Immature natural killer cell (primary cell): ENCODE measurements around the gene LYSMD2. TPM values are rescaled to one million over a fixed set of nuclear protein-coding genes. Genes with fewer than 3 reads are reported as not detected.
A peak's percentile ranks its signal among the peaks of the same experiment; 100 is the strongest.

Experiments used
- DNase-seq, 3 donors: peaks; one replicate each; pipeline ENCODE4 v3.0.0; 2022; ENCODE audit warnings: mixed read lengths in 1 of 3
- H3K27ac Mint-ChIP-seq, 6 donors: one replicate each; pipeline ENCODE4 v1.8.0; 2020; ENCODE audit warnings: mixed read lengths in 6 of 6, mild to moderate bottlenecking in 5 of 6, inconsistent platforms in 4 of 6, moderate library complexity in 3 of 6
- H3K27me3 Mint-ChIP-seq, 3 donors: one replicate each; pipeline ENCODE4 v1.8.0; 2020 to 2021; ENCODE audit warnings: low read depth in 3 of 3, mild to moderate bottlenecking in 3 of 3, mixed read lengths in 3 of 3, moderate library complexity in 3 of 3, inconsistent platforms in 1 of 3
- H3K36me3 Mint-ChIP-seq, 3 donors: one replicate each; pipeline ENCODE4 v1.8.0; 2020; ENCODE audit warnings: mixed read lengths in 3 of 3, inconsistent platforms in 2 of 3, mild to moderate bottlenecking in 2 of 3
- H3K4me1 Mint-ChIP-seq, 2 donors: one replicate each; pipeline ENCODE4 v1.8.0; 2020; ENCODE audit warnings: inconsistent platforms in 2 of 2, mild to moderate bottlenecking in 2 of 2, mixed read lengths in 2 of 2, moderate library complexity in 1 of 2
- H3K4me3 Mint-ChIP-seq, 5 donors: one replicate each; pipeline ENCODE4 v1.8.0; 2020; ENCODE audit warnings: mild to moderate bottlenecking in 5 of 5, mixed read lengths in 5 of 5, inconsistent platforms in 3 of 5, moderate library complexity in 3 of 5
- H3K9me3 Mint-ChIP-seq, 6 donors: one replicate each; pipeline ENCODE4 v1.8.0; 2020; ENCODE audit warnings: mild to moderate bottlenecking in 6 of 6, mixed read lengths in 6 of 6, inconsistent platforms in 4 of 6, moderate library complexity in 3 of 6
- polyA plus RNA-seq, 3 donors: library from polyadenylated mRNA; unstranded; fragments of 300-500 nt; fragmentation: Illumina TruSeq; gene quantifications; one replicate each; pipeline ENCODE4 v1.2.3, GENCODE V29; 2021

The LYSMD2 gene
- polyA plus RNA-seq, 3 donors from 2014 or later = 24.9 to 36.2 (median 33.6) TPM

DNA sequence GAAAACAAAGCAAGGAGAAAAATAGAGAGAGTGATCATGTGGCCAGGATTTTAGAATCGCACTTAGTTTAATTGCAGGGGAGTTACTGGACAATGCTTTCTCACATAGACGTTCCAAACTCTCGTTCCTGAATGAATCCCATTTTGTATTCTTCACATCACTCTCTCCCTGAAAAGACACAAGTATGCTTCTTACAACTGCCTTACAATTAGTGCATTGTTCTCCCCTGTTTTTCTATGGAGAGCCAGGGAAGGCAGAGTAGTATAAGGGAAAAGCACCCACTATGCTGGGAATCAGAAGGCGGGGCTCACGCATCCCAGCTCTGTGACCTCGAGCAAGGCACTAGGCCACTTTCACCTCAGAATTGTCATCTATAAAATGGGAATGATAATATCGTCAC lies 28.3 kb upstream of the LYSMD2 start:
- Mint-ChIP-seq H3K9me3 (no peaks in the 10 kb centered on the region), H3K4me1 (peaks cover 5 to 7% of the 10 kb centered on the region in 2 donors), H3K27me3 (no peaks in the 10 kb centered on the region), H3K36me3 (peaks cover 0 to 10% (median 5%) of the 10 kb centered on the region in 3 donors), H3K4me3 (no peak overlapping the region), H3K27ac (no peak overlapping the region)
- no peak for DNase-seq

DNA sequence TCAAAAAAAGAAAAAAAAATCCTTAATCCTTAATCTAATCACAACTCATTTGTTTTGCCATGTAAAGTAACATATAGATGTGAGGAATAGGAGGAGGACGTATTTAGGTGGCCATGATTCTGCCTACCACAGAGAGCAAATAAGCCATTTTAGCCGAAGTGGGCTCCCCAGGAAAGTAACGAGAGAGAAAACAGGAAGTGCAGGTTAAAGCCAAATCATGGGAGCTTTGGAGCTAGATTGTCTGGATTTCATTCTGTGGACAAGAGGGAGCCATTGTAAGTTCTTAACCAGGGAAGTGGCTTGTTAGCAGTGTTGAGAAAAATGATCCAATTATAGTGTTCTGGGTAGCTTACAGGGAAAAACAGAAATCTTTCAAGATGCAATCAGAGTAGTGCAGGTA lies 23.4 kb upstream of the LYSMD2 start:
- no peak for DNase-seq
- H3K9me3 Mint-ChIP-seq = no peaks in the 10 kb centered on the region
- no peaks in the 10 kb centered on the region for H3K36me3 Mint-ChIP-seq
- H3K4me3 Mint-ChIP-seq = no peak overlapping the region
- H3K27ac Mint-ChIP-seq = no peak overlapping the region
- H3K4me1 Mint-ChIP-seq = no peaks in the 10 kb centered on the region
- H3K27me3 Mint-ChIP-seq = peaks cover 2 to 3% (median 2%) of the 10 kb centered on the region in 3 donors

DNA sequence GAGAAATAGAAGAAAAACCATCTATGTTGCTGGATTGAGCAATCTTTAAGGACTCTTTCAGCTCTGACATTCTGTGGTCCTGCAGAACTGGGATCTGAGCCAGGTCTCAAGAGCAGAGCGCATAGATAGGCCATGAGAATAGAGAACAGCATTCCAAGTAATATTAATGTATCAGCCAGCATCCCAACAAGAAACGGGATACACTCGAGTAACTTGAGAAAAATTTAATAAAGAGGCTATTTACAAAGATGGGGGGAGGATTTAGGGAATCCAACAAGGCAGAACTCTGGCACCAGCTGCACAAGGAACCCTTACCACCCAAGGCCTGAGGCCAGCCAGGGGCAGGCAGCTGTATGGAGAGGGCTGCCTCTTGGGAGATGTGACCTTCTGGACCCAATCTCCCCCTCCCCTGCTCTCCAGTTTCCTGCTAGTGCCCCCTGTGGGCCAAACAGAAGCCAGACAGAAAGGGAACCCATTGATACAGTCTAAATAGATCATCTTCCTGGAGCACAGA lies 22.2 kb upstream of the LYSMD2 start:
- H3K36me3 Mint-ChIP-seq = peaks cover 0 to 3% (median 0%) of the 10 kb centered on the region in 3 donors
- H3K4me1 Mint-ChIP-seq = no peaks in the 10 kb centered on the region
- H3K4me3 Mint-ChIP-seq = no peak overlapping the region
- H3K9me3 Mint-ChIP-seq = no peaks in the 10 kb centered on the region
- no peak for DNase-seq
- H3K27me3 Mint-ChIP-seq = peaks cover 2 to 7% (median 3%) of the 10 kb centered on the region in 3 donors
- no peak overlapping the region for H3K27ac Mint-ChIP-seq

DNA sequence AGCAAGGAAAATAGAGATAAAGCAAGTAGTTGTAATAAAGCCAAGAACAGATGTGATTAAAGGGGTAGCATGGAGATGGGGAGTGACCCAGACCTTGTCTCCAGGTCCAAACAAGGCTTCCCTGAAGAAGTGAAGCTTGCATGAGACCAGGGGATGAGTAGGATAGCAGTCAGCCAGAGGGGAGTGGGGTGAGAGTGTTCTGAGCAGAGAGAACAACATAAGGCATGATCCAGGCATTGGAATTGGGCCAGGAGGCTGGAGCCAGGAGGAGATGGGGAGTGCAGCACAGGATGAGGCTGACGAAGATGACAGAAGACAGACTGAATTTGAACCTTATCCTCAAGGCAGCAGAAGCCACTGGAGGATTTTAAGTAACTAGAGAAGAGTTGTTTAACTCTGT lies 21.2 kb upstream of the LYSMD2 start:
- peaks cover 0 to 3% (median 0%) of the 10 kb centered on the region in 3 donors for H3K36me3 Mint-ChIP-seq
- H3K27ac Mint-ChIP-seq = no peak overlapping the region
- no peaks in the 10 kb centered on the region for H3K9me3 Mint-ChIP-seq
- peaks cover 3 to 7% (median 5%) of the 10 kb centered on the region in 3 donors for H3K27me3 Mint-ChIP-seq
- H3K4me1 Mint-ChIP-seq = no peaks in the 10 kb centered on the region
- no peak overlapping the region for H3K4me3 Mint-ChIP-seq
- DNase-seq = no peak

DNA sequence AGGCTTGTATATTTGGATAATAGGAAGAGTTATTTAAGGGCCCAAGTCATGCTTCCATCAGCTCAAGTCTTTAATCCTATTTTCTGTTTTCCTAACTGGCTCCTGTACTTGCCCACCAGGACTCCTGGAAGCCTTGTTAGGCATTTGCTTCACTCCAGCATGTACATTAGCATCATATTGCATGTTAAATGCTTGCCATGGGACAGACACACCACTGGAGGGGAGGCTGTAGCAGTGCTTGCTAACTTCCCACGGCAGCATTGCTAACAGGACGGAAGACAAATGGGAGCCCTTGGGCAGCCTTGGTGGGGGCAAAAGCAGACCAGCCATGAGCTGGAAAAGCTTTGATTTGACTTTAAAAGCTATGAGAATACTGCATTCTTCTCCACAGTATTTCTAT lies 20.0 kb upstream of the LYSMD2 start:
- DNase-seq = no peak
- Mint-ChIP-seq H3K4me1 (peaks cover 1 to 6% of the 10 kb centered on the region in 2 donors), H3K27ac (no peak overlapping the region), H3K4me3 (no peak overlapping the region), H3K36me3 (peaks cover 0 to 3% (median 0%) of the 10 kb centered on the region in 3 donors), H3K27me3 (peaks cover 5 to 11% (median 5%) of the 10 kb centered on the region in 3 donors), H3K9me3 (no peaks in the 10 kb centered on the region)

DNA sequence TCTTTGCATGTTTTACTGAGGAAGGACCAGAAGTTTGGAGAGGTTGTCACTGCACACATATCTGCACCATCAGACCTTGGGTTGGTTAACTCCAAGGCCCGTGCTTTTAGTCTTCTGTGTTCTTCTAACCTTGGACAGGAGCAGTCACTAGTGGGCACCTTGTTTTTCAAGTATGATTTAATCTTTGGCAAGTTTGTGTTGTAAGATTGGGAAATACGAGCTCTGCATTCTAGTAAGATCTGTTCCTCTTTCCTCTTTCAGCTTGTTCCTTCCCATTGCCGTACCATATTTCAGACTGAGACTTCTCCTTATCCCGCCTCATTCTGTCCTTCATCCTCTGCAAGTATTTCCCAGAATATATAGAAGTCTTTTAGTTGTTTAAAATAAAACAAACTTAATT lies 19.0 kb upstream of the LYSMD2 start:
- Mint-ChIP-seq H3K36me3 (peaks cover 0 to 3% (median 0%) of the 10 kb centered on the region in 3 donors), H3K27ac (no peak overlapping the region), H3K27me3 (peaks cover 5 to 15% (median 5%) of the 10 kb centered on the region in 3 donors), H3K4me1 (peaks cover 6 to 12% of the 10 kb centered on the region in 2 donors), H3K9me3 (no peaks in the 10 kb centered on the region), H3K4me3 (no peak overlapping the region)
- no peak for DNase-seq

DNA sequence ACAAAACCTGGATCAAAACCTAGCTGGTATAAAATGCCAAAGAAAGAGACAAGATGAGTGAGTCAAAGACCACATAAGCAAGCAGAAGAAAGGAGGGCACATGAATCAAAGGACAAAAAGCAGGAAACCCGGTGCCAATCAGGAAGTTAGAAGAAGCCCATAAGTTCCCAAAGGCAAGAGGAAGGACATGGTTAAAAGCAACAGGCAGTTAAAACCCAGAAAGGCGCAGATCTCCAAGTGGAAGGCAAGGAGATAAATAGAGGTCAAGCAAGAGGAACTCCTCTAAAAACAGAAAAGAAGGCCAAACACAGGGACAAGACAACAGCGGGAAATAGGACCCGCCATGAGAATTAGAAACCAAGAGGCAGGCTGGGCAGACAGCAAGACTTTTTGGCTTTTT lies 18.3 kb upstream of the LYSMD2 start:
- no peak overlapping the region for H3K27ac Mint-ChIP-seq
- H3K27me3 Mint-ChIP-seq = peaks cover 5 to 19% (median 7%) of the 10 kb centered on the region in 3 donors
- H3K4me1 Mint-ChIP-seq = peaks cover 9 to 16% of the 10 kb centered on the region in 2 donors
- H3K4me3 Mint-ChIP-seq = no peak overlapping the region
- H3K36me3 Mint-ChIP-seq = peaks cover 0 to 3% (median 0%) of the 10 kb centered on the region in 3 donors
- no peak for DNase-seq
- no peaks in the 10 kb centered on the region for H3K9me3 Mint-ChIP-seq

DNA sequence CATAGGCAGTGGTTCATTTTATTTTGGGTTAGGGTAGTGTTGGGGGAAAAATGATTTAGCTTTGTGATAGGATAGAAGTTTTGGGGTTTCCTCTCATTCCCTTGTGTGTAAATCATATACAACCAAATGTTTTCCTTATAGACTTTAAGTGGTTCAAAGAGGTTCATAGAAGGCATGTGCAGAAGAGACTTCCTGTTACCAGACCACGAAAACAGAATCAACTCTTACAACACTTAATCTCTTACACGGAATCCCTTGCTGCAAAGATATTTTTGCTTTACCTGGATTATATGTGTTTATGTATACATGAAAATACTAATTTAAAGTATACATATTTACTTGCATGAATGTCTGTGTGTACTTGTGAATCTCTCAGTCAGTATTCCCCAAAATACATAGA lies 16.8 kb upstream of the LYSMD2 start:
- no peak for DNase-seq
- Mint-ChIP-seq H3K36me3 (peaks cover 0 to 3% (median 0%) of the 10 kb centered on the region in 3 donors), H3K4me3 (no peak overlapping the region), H3K27me3 (peaks cover 5 to 21% (median 8%) of the 10 kb centered on the region in 3 donors), H3K9me3 (no peaks in the 10 kb centered on the region), H3K27ac (no peak overlapping the region), H3K4me1 (peaks cover 12 to 21% of the 10 kb centered on the region in 2 donors)

DNA sequence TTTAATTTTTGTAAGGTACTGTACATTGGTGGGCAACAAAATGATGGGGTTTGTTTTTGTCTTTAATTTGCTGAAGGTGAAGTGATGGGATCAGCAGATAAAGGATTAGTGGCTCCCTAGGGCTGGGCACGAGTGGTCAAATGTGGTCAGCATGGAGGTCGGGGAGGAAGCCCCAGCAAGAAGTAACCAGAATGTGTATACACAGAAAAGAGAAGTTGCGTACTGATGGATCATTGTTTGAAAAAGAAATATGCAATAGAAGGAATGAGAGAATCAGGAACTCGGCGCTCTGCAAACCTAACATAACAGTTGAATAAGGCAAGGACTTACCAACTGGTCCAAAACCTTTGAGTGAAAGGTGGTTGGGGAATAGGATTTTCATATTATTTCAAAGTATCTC lies 15.4 kb upstream of the LYSMD2 start:
- H3K4me3 Mint-ChIP-seq = peak overlapping the region; percentile 11 to 84 (median 77)
- peaks cover 0 to 3% (median 0%) of the 10 kb centered on the region in 3 donors for H3K36me3 Mint-ChIP-seq
- no peak for DNase-seq
- peaks cover 12 to 21% of the 10 kb centered on the region in 2 donors for H3K4me1 Mint-ChIP-seq
- peaks cover 5 to 19% (median 5%) of the 10 kb centered on the region in 3 donors for H3K27me3 Mint-ChIP-seq
- H3K27ac Mint-ChIP-seq = no peak overlapping the region
- H3K9me3 Mint-ChIP-seq = no peaks in the 10 kb centered on the region

DNA sequence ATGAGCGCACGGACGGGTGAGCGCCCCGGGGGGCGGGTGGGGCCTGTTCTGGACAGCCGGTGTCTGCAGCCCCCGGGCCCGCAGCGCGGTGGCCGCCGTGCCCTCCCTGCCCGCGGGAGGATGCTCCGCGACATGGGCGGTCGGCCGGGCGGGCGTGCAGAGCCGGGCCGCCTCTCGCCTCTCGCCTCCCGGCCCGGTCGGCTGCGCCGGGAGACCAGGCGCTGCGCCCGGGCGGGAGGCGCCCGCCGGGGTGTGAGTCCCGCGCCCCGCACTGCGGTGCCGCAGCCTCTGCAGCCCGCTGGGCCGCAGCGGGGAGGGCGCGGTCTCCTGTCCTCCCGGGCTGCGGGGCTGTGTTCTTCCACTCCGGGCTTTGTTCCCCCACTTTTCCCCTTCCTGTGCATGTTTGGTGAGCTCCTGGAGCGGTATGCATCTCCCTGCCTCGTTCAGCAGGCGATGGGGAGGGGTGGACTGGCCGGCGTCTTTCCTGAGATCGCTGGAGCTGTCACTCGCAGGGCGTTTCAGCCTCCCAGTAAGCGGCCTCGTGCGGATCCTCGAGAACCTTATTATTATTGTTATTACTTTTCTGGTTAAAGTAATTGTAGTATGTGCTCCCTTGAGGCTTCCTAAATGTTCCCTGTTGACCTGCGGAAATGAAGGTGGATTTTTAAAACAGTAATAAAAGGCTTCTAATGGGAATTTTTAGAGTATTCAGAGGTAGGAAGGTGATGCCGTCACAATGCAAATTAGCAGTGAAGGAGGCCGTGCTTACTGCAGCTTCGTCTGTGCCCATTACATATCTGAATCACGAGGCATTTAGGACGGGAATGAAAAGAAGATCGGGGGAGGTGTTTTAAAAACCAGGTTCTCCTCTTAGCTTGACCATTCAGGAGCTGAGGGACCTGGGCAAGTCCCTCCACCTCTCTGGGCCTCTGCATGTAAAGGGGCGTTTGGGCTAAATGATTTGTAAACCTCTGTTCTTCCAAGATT lies 14.5 kb upstream of the LYSMD2 start:
- H3K36me3 Mint-ChIP-seq = peaks cover 0 to 3% (median 0%) of the 10 kb centered on the region in 3 donors

DNA sequence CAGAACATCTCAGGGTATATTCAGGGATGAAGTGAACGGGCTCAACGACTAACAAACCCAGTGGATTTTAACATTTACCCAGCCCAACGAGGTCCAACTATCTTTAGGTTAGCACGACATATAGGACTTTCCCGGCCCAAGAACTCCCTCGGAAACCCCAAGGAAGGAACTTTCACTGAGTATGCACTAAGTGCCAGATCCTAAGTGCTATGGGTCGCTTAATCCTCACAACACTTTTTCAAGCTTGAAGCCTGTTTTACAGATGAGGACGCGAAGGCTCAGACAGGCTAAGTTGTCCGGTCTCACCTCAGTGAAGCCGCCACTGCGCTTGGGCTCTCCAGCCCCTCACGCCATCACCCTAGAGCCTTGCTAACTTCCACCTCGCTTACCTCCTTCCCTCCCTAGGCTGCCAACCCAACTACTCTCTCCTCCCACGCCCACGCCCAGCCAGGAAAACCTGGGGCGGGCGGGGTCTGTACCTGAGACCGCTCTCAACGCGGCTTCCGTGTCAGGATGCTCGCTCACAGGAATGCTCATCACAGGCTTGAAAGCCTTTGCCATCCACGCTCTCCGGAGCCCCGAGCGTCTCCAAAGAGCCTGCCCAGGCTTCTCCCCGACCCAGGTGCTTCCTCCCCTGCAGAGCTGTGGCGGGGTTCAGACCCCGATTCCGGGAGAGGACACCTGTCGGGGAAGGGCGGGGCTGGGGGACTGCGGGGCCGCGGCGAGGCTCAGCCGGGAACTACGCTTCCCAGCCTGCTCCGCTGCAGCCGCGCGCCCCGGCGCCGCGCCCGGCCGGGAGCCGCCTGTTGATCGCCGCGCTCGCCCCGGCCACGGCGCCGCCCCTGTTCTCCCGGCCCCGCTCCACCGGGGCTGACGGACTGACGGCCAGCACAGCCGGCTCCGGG lies 13.6 kb upstream of the LYSMD2 start, which contains the start of gene TMOD2:
TMOD2 (plus strand) TSS at position 806 of the 905 bp plus-strand sequence. CDS start 14,845 bp downstream, outside the sequence.
- Mint-ChIP-seq H3K27me3 (peaks cover 9 to 19% (median 14%) of the 10 kb centered on the region in 3 donors), H3K36me3 (peaks cover 0 to 3% (median 0%) of the 10 kb centered on the region in 3 donors), H3K4me1 (peaks cover 12 to 21% of the 10 kb centered on the region in 2 donors), H3K27ac (no peak within 1 kb of the TSS), H3K4me3 (peak within 1 kb of the TSS; percentile 81 to 87 (median 84)), H3K9me3 (no peaks in the 10 kb centered on the region)
- peak in 1 of 3 donors; percentile 21 for DNase-seq

More for the DNA sequence above, 14.5 kb upstream of the LYSMD2 start:
- no peak for DNase-seq
- Mint-ChIP-seq H3K4me1 (peaks cover 12 to 21% of the 10 kb centered on the region in 2 donors), H3K9me3 (no peaks in the 10 kb centered on the region), H3K4me3 (peak overlapping the region; percentile 77 to 87 (median 84)), H3K27me3 (peaks cover 5 to 19% (median 8%) of the 10 kb centered on the region in 3 donors), H3K27ac (no peak overlapping the region)

DNA sequence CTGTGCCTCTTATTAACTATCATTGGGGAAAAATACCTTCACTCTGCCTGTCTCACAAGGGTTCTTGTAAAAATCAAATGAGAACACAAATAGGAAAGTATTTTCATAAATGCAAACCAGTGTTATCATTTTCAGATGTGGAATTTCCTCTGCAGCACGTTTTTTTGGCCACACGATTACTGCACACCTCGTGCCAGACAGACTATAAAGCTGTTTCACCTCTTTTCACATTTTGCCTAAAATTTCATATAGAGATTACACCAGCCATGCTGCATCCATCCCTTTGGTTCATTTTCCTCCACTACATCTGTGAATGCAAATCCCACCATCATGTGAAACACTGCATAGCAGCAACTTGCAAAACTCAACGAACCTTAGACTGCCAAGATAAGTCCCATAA lies 12.7 kb upstream of the LYSMD2 start:
- H3K4me3 Mint-ChIP-seq = peak overlapping the region; percentile 36 to 85 (median 81)
- H3K9me3 Mint-ChIP-seq = no peaks in the 10 kb centered on the region
- peaks cover 13 to 20% (median 16%) of the 10 kb centered on the region in 3 donors for H3K27me3 Mint-ChIP-seq
- H3K4me1 Mint-ChIP-seq = peaks cover 12 to 21% of the 10 kb centered on the region in 2 donors
- no peak for DNase-seq
- no peak overlapping the region for H3K27ac Mint-ChIP-seq
- no peaks in the 10 kb centered on the region for H3K36me3 Mint-ChIP-seq

DNA sequence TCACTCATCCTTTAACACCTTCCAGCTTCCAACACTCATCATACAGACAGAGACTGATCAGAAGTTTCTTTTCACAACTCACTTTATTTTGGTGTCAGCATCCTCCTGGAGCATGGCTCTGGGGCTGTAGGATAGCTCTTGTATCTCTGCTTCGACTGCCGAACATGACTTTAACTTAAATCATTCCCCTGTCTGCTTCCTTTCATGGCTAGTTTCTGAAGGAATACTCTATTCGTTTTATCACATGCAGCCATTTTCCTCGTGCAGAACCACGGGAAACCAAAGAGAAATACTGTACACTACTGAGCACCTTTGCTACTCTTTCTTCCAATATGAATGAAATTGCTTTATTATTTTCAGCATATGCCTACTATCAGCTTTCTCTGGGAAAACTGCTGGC lies 11.9 kb upstream of the LYSMD2 start:
- no peaks in the 10 kb centered on the region for H3K36me3 Mint-ChIP-seq
- H3K9me3 Mint-ChIP-seq = no peaks in the 10 kb centered on the region
- DNase-seq = no peak
- peaks cover 12 to 21% of the 10 kb centered on the region in 2 donors for H3K4me1 Mint-ChIP-seq
- no peak overlapping the region for H3K27ac Mint-ChIP-seq
- H3K4me3 Mint-ChIP-seq = no peak overlapping the region
- H3K27me3 Mint-ChIP-seq = peaks cover 13 to 20% (median 16%) of the 10 kb centered on the region in 3 donors
